Activated T-cell treated with anti-CD3 and anti-CD28 coated beads for 4 hours (primary cell): Measurements from ENCODE around the gene SIL1.
"Not testable (repeated sequence)": the region's sequence is repeated elsewhere in the genome, so short reads cannot be mapped to it uniquely, and the experiment has no call there.

Source experiments
- DNase-seq: peaks from one replicate; pipeline ENCODE4 v3.0.0-alpha.2; 2020

Gene SIL1

GRCh38 chr5:139016186-139016585 lies 182.0 kb downstream of the SIL1 start:
- DNase-seq: no peak

GRCh38 chr5:139014726-139015125 lies 183.4 kb downstream of the SIL1 start:
- no peak for DNase-seq

- DNase-seq: no peak
Observed at GRCh38 chr5:139012176-139012575, 186.0 kb downstream of the SIL1 start.

GRCh38 chr5:139011156-139011555 lies 187.0 kb downstream of the SIL1 start:
- DNase-seq: not testable (repeated sequence)

- DNase-seq: no peak
Observed at GRCh38 chr5:139004374-139005307, 193.5 kb downstream of the SIL1 start.

GRCh38 chr5:138999674-139000073 lies 198.5 kb downstream of the SIL1 start:
- DNase-seq: no peak

- no peak for DNase-seq
Observed at GRCh38 chr5:138998521-138998920, 199.6 kb downstream of the SIL1 start.

GRCh38 chr5:138996120-138996519 lies 202.0 kb downstream of the SIL1 start:
- DNase-seq: no peak

- DNase-seq: no peak
Observed at GRCh38 chr5:138990986-138991590, 207.1 kb downstream of the SIL1 start.

GRCh38 chr5:138989720-138990119 lies 208.4 kb downstream of the SIL1 start:
- no peak for DNase-seq

GRCh38 chr5:138986186-138986800 lies 211.9 kb downstream of the SIL1 start:
- DNase-seq: no peak

GRCh38 chr5:138985683-138986082 lies 212.5 kb downstream of the SIL1 start:
- no peak for DNase-seq

- DNase-seq: no peak
Observed at GRCh38 chr5:138985256-138985655, 212.9 kb downstream of the SIL1 start.

- DNase-seq: no peak
Observed at GRCh38 chr5:138983984-138984383, 214.2 kb downstream of the SIL1 start.

- no peak for DNase-seq
Observed at GRCh38 chr5:138981586-138981985, 216.6 kb downstream of the SIL1 start.

GRCh38 chr5:138981131-138981530 lies 217.0 kb downstream of the SIL1 start:
- DNase-seq: no peak

- no peak for DNase-seq
Observed at GRCh38 chr5:138980441-138980840, 217.7 kb downstream of the SIL1 start.

- no peak for DNase-seq
Observed at GRCh38 chr5:138979684-138980280, 218.4 kb downstream of the SIL1 start.

- no peak for DNase-seq
Observed at GRCh38 chr5:138978581-138978980, 219.6 kb downstream of the SIL1 start.

- no peak for DNase-seq
Observed at GRCh38 chr5:138978080-138978479, 220.1 kb downstream of the SIL1 start.

- DNase-seq: no peak
Observed at GRCh38 chr5:138975098-138975847, 222.9 kb downstream of the SIL1 start.

- no peak for DNase-seq
Observed at GRCh38 chr5:138974227-138975063, 223.7 kb downstream of the SIL1 start.
